Type B pancreatic cell (in vitro differentiated cells): ENCODE results near the gene SEC14L1. TPM values are rescaled to one million over a fixed set of nuclear protein-coding genes. Genes with fewer than 3 reads are reported as not detected.

ENCODE experiments used
- DNase-seq: peaks from one replicate; pipeline ENCODE4 v3.0.0; 2021; ENCODE audit warnings: mixed read lengths; ENCODE audit not compliant: unreplicated experiment; ENCODE audit errors: extremely low spot score
- H3K27ac Mint-ChIP-seq: 2 replicates; pipeline ENCODE4 v1.8.0; 2021; ENCODE audit warnings: mild to moderate bottlenecking, mixed read lengths
- H3K27me3 Mint-ChIP-seq: 2 replicates; pipeline ENCODE4 v1.8.0; 2021; ENCODE audit warnings: mixed read lengths
- H3K36me3 Mint-ChIP-seq: 2 replicates; pipeline ENCODE4 v1.8.0; 2021; ENCODE audit warnings: mixed read lengths
- H3K4me1 Mint-ChIP-seq: one replicate; pipeline ENCODE4 v1.8.0; 2021; ENCODE audit warnings: mixed read lengths; ENCODE audit not compliant: unreplicated experiment
- H3K4me3 Mint-ChIP-seq: 2 replicates; pipeline ENCODE4 v1.8.0; 2021; ENCODE audit warnings: mild to moderate bottlenecking, mixed read lengths
- H3K9me3 Mint-ChIP-seq: 2 replicates; pipeline ENCODE4 v1.8.0; 2021; ENCODE audit warnings: mixed read lengths
- total RNA-seq: library from RNA; stranded (reverse); gene quantifications from 2 replicates; pipeline ENCODE4 v1.2.1, GENCODE V29; 2021; ENCODE audit warnings: low replicate concordance
- TF ChIP-seq, protein P1 (sequence below): fragments of 200-600 bp; sonication (generic); conservative IDR thresholded peaks from 2 replicates; pipeline ENCODE4 v1.5.0; 2021; ENCODE audit warnings: antibody characterized with exemption, mild to moderate bottlenecking

The SEC14L1 gene
- total RNA-seq, 1 donor from 2014 or later = 74.9 TPM

DNA sequence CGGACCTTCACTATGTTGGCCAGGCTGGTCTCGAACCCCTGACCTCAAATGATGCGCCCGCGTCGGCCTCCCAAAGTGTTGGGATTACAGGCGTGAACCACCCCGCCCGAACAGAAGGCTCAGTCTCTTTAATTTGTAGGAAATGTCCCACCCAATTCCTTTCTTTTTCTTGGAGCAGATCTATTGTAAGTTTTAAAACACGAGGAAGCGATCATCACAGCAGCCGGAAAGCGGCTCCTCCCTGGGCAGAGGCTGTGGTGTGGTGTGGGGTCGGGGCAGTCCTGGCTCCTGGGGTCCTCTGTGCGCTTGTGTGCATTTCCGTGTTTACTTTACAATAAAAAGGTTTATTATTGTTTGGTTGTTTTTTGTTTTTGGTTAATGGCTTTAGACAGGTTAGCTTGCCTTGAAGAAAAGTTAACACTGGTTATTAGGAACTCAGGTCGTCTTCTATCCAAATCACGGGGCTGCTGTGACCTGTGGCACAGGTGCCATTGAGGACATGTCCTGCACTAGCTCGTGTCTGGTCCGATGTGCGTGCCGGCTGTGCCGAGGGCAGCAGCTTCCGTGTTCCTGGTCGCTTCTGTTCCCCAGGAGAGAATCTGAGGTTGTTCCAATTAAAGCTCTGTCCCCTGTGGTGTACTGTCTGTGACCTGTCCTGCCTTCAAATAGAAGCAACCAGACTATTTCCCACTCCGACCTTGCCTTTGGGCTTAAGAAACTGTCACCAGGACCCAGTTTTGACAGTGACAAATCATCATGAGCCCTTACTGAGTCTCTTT is 83.1 kb downstream of the SEC14L1 start:
- no peak overlapping the region for H3K4me3 Mint-ChIP-seq
- H3K4me1 Mint-ChIP-seq = peaks cover 12% of the 10 kb centered on the region
- H3K36me3 Mint-ChIP-seq = peaks cover 2% of the 10 kb centered on the region
- no peaks in the 10 kb centered on the region for H3K27me3 Mint-ChIP-seq
- no peak overlapping the region for H3K27ac Mint-ChIP-seq
- H3K9me3 Mint-ChIP-seq = no peaks in the 10 kb centered on the region
- TF ChIP-seq, protein P1, sequence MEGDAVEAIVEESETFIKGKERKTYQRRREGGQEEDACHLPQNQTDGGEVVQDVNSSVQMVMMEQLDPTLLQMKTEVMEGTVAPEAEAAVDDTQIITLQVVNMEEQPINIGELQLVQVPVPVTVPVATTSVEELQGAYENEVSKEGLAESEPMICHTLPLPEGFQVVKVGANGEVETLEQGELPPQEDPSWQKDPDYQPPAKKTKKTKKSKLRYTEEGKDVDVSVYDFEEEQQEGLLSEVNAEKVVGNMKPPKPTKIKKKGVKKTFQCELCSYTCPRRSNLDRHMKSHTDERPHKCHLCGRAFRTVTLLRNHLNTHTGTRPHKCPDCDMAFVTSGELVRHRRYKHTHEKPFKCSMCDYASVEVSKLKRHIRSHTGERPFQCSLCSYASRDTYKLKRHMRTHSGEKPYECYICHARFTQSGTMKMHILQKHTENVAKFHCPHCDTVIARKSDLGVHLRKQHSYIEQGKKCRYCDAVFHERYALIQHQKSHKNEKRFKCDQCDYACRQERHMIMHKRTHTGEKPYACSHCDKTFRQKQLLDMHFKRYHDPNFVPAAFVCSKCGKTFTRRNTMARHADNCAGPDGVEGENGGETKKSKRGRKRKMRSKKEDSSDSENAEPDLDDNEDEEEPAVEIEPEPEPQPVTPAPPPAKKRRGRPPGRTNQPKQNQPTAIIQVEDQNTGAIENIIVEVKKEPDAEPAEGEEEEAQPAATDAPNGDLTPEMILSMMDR = no peak
- DNase-seq = no peak

DNA sequence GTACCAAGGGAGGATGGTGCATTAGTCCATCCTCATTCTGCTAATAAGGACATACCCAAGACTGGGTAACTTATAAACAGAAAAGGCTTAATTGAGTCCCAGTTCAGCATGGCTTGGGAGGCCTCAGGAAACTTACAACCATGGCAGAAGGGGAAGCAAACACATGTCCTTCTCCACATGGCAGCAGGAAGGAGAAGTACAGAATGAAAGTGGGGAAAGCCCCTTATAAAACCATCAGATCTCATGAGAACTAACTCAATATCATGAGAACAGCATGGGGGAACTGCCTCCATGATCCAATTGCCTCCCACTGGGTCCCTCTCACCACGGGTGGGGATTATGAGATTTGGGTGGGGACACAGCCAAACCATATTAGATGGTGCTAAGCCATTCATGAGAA is 84.5 kb downstream of the SEC14L1 start:
- no peak overlapping the region for H3K27ac Mint-ChIP-seq
- no peak overlapping the region for H3K4me3 Mint-ChIP-seq
- H3K36me3 Mint-ChIP-seq = no peaks in the 10 kb centered on the region
- H3K27me3 Mint-ChIP-seq = no peaks in the 10 kb centered on the region
- peaks cover 10% of the 10 kb centered on the region for H3K4me1 Mint-ChIP-seq
- no peak for DNase-seq
- no peaks in the 10 kb centered on the region for H3K9me3 Mint-ChIP-seq
- TF ChIP-seq, protein P1 = no peak

GRCh38 chr17:77227461-77228240 is 86.9 kb downstream of the SEC14L1 start:
- peaks cover 10% of the 10 kb centered on the region for H3K4me1 Mint-ChIP-seq
- DNase-seq = no peak
- no peaks in the 10 kb centered on the region for H3K9me3 Mint-ChIP-seq
- no peak overlapping the region for H3K27ac Mint-ChIP-seq
- no peak overlapping the region for H3K4me3 Mint-ChIP-seq
- no peaks in the 10 kb centered on the region for H3K27me3 Mint-ChIP-seq
- no peaks in the 10 kb centered on the region for H3K36me3 Mint-ChIP-seq
- TF ChIP-seq, protein P1 = no peak

DNA sequence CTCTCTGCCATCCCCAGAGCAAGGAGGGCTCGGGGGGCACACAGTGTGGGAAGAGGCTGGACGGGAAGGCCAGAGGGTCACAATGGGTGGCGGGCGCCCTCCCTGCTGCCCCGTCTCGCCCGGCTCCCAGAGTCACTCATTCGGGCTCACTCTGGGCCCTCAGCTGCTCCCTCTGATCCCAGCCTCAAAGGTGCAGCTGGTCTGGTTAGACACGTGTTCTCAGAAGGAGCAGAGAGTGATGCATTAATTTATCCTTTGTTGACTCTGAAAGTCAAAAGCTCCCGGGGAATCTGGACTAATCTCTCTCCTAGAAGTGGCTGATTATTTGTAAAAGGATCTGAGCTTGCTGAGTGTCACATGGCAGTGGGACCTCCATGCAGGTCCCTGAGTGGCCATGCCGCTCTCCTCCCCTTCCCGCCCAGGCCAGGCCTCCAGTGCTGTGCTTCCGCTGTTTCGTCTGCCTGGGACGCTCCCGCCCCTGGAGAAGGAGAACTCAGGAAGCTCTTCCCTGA is 87.5 kb downstream of the SEC14L1 start:
- no peaks in the 10 kb centered on the region for H3K27me3 Mint-ChIP-seq
- H3K4me3 Mint-ChIP-seq = no peak overlapping the region
- no peak for DNase-seq
- peaks cover 3% of the 10 kb centered on the region for H3K36me3 Mint-ChIP-seq
- peaks cover 13% of the 10 kb centered on the region for H3K4me1 Mint-ChIP-seq
- TF ChIP-seq, protein P1 = no peak
- H3K27ac Mint-ChIP-seq = no peak overlapping the region
- no peaks in the 10 kb centered on the region for H3K9me3 Mint-ChIP-seq

GRCh38 chr17:77228816-77229215 is 88.0 kb downstream of the SEC14L1 start:
- Mint-ChIP-seq H3K27me3 (no peaks in the 10 kb centered on the region), H3K36me3 (peaks cover 3% of the 10 kb centered on the region), H3K4me3 (no peak overlapping the region), H3K4me1 (peaks cover 17% of the 10 kb centered on the region), H3K9me3 (no peaks in the 10 kb centered on the region), H3K27ac (no peak overlapping the region)
- DNase-seq = no peak
- TF ChIP-seq, protein P1 = no peak
